Caco-2 (cell line): ENCODE results near the gene OPN5. TPM values are rescaled to one million over a fixed set of nuclear protein-coding genes. Genes with fewer than 3 reads are reported as not detected.

Experiments used
- BruUV-seq: library from RNA; stranded (reverse); fragments of 400-500 nt; replicated peaks from 2 replicates; lab custom pipeline; 2021; lab: Mats Ljungman, UMichigan
- CTCF ChIA-PET: fragments of 300-600 bp; sonication (Branson Sonifier 250); formaldehyde crosslinking; loops from one replicate; lab custom pipeline; 2022; ENCODE audit warnings: antibody characterized with exemption; lab: Charles Lee
- POLR2A ChIA-PET: fragments of 300-600 bp; sonication (Branson Sonifier 250); formaldehyde crosslinking; loops from one replicate; lab custom pipeline; 2022; ENCODE audit warnings: antibody characterized with exemption; lab: Charles Lee
- DNase-seq, 2 experiments: peaks; one replicate each; pipeline versions ENCODE4 v3.0.0 to v3.0.0-alpha.2; 2020 to 2022
- H3K27me3 ChIP-seq: replicated peaks from 2 replicates; pipeline ENCODE4 v1.6.0; 2011; ENCODE audit warnings: low read length; ENCODE audit not compliant: control insufficient read depth, insufficient read depth
- H3K36me3 ChIP-seq: 2 replicates; pipeline ENCODE4 v1.5.1; 2011; ENCODE audit warnings: low read length; ENCODE audit not compliant: control insufficient read depth, insufficient read depth
- H3K4me1 ChIP-seq: fragments of 250-450 bp; sonication (Bioruptor Pico); 2 replicates; pipeline ENCODE4 v1.5.1; 2020; ENCODE audit warnings: mild to moderate bottlenecking
- H3K4me3 ChIP-seq: 2 replicates; pipeline ENCODE4 v1.5.1; 2011; ENCODE audit warnings: low read depth, mild to moderate bottlenecking, control low read depth, low read length
- H3K9me3 ChIP-seq: fragments of 250-450 bp; sonication (Bioruptor Pico); 2 replicates; pipeline ENCODE4 v1.5.1; 2020; ENCODE audit warnings: mild to moderate bottlenecking, moderate library complexity
- H3K27ac Mint-ChIP-seq: one replicate; pipeline ENCODE4 v1.8.0; 2022; ENCODE audit warnings: mixed read lengths; ENCODE audit not compliant: unreplicated experiment
- H3K27me3 Mint-ChIP-seq: one replicate; pipeline ENCODE4 v1.8.0; 2022; ENCODE audit warnings: mixed read lengths; ENCODE audit not compliant: insufficient read depth, unreplicated experiment
- H3K36me3 Mint-ChIP-seq: one replicate; pipeline ENCODE4 v1.8.0; 2022; ENCODE audit warnings: mild to moderate bottlenecking, mixed read lengths; ENCODE audit not compliant: insufficient read depth, unreplicated experiment
- H3K4me1 Mint-ChIP-seq: one replicate; pipeline ENCODE4 v1.8.0; 2022; ENCODE audit warnings: low read depth, mixed read lengths; ENCODE audit not compliant: unreplicated experiment
- H3K4me3 Mint-ChIP-seq: one replicate; pipeline ENCODE4 v1.8.0; 2022; ENCODE audit warnings: mild to moderate bottlenecking, moderate library complexity, mixed read lengths; ENCODE audit not compliant: unreplicated experiment
- H3K9me3 Mint-ChIP-seq: one replicate; pipeline ENCODE4 v1.8.0; 2022; ENCODE audit warnings: mixed read lengths; ENCODE audit not compliant: unreplicated experiment
- CTCF ChIP-seq, 2 experiments: fragments of 200-600 bp in 1 of 2; IDR thresholded peaks; 1 replicate in 1 of 2; 2 replicates in 1 of 2; pipeline versions ENCODE4 v1.5.1 to v1.8.0; 2011 to 2022; ENCODE audit warnings: antibody characterized with exemption in 1 of 2, control low read depth in 1 of 2, inconsistent platforms in 1 of 2, low read depth in 1 of 2, low read length in 1 of 2, mild to moderate bottlenecking in 1 of 2, moderate library complexity in 1 of 2; ENCODE audit not compliant: insufficient read depth in 1 of 2, severe bottlenecking in 1 of 2, unreplicated experiment in 1 of 2
- intact Hi-C: fragments of 100-400 bp; cut with micrococcal nuclease; formaldehyde crosslinking; loops from one replicate; pipeline ENCODE4 v1.10.0; 2022; ENCODE audit not compliant: unreplicated experiment
- total RNA-seq: library from RNA; stranded (reverse); gene quantifications from 2 replicates; pipeline ENCODE4 v1.2.3, GENCODE V29; 2022

The OPN5 gene
- total RNA-seq, 1 experiment from 2014 or later, result not detected

GRCh38 chr6:47788498-47788884 lies 6.7 kb downstream of the OPN5 start:
- ChIA-PET POLR2A (no interaction called here), CTCF (interaction anchor here (0.7 to 1.6 kb wide), 7 partner anchors 14 to 1693 kb away, joined by 3 to 12 read pairs (median 6); no protein-coding TSS in a partner anchor)

GRCh38 chr6:47789553-47789952 lies 7.7 kb downstream of the OPN5 start:
- no peak overlapping the region for H3K4me3 Mint-ChIP-seq
- H3K27me3 Mint-ChIP-seq, result peaks cover 11% of the 10 kb centered on the region
- intact Hi-C loops, result loop anchor here (5.0 kb wide), 2 partner anchors 293 to 1623 kb away; no protein-coding TSS in a partner anchor
- BruUV-seq, result no TSS peak
- Histone ChIP-seq H3K27me3 (no peaks in the 10 kb centered on the region), H3K4me1 (no peaks in the 10 kb centered on the region), H3K36me3 (no peaks in the 10 kb centered on the region), H3K9me3 (no peaks in the 10 kb centered on the region), H3K4me3 (no peak overlapping the region)
- CTCF ChIA-PET, result no interaction called here
- no peaks in the 10 kb centered on the region for H3K36me3 Mint-ChIP-seq
- no peak for TF ChIP-seq CTCF (IDR thresholded peaks at IDR 0.05; ENCODE audit: insufficient read depth in 1 of 2, low read depth in 1 of 2, low read length in 1 of 2, severe bottlenecking in 1 of 2, unreplicated experiment in 1 of 2)
- no peaks in the 10 kb centered on the region for H3K9me3 Mint-ChIP-seq
- POLR2A ChIA-PET, result no interaction called here
- no peak overlapping the region for H3K27ac Mint-ChIP-seq
- DNase-seq, result no peak
- H3K4me1 Mint-ChIP-seq, result no peaks in the 10 kb centered on the region

More at GRCh38 chr6:47788498-47788884, 6.7 kb downstream of the OPN5 start:
- BruUV-seq, result no TSS peak
- Mint-ChIP-seq H3K4me1 (no peaks in the 10 kb centered on the region), H3K27me3 (peaks cover 11% of the 10 kb centered on the region), H3K27ac (no peak overlapping the region), H3K9me3 (no peaks in the 10 kb centered on the region), H3K4me3 (no peak overlapping the region), H3K36me3 (no peaks in the 10 kb centered on the region)
- H3K4me1 ChIP-seq, result no peaks in the 10 kb centered on the region
- no peaks in the 10 kb centered on the region for H3K36me3 ChIP-seq
- no peaks in the 10 kb centered on the region for H3K9me3 ChIP-seq
- intact Hi-C loops, result loop anchor here (1.0 to 5.0 kb wide), 3 partner anchors 294 to 1624 kb away; no protein-coding TSS in a partner anchor
- no peak overlapping the region for H3K4me3 ChIP-seq
- no peak for TF ChIP-seq CTCF (IDR thresholded peaks at IDR 0.05; ENCODE audit: insufficient read depth in 1 of 2, low read depth in 1 of 2, low read length in 1 of 2, severe bottlenecking in 1 of 2, unreplicated experiment in 1 of 2)
- DNase-seq, result no peak
- H3K27me3 ChIP-seq, result no peaks in the 10 kb centered on the region

- no peak for DNase-seq
- no peak overlapping the region for H3K4me3 ChIP-seq
- TF ChIP-seq CTCF (IDR thresholded peaks at IDR 0.05; ENCODE audit: insufficient read depth in 1 of 2, low read depth in 1 of 2, low read length in 1 of 2, severe bottlenecking in 1 of 2, unreplicated experiment in 1 of 2), result no peak
- no peaks in the 10 kb centered on the region for H3K27me3 ChIP-seq
- H3K27ac Mint-ChIP-seq, result no peak overlapping the region
- H3K9me3 ChIP-seq, result no peaks in the 10 kb centered on the region
- no peaks in the 10 kb centered on the region for H3K9me3 Mint-ChIP-seq
- ChIA-PET CTCF (no interaction called here), POLR2A (no interaction called here)
- H3K4me1 ChIP-seq, result no peaks in the 10 kb centered on the region
- no peak overlapping the region for H3K4me3 Mint-ChIP-seq
- no TSS peak for BruUV-seq
- H3K36me3 Mint-ChIP-seq, result no peaks in the 10 kb centered on the region
- peaks cover 11% of the 10 kb centered on the region for H3K27me3 Mint-ChIP-seq
- intact Hi-C loops, result no loop called here
- H3K36me3 ChIP-seq, result no peaks in the 10 kb centered on the region
- no peaks in the 10 kb centered on the region for H3K4me1 Mint-ChIP-seq
Measured at GRCh38 chr6:47792216-47792733, 10.4 kb downstream of the OPN5 start.
